Thyroid gland (tissue), 4 donors: ENCODE data around the gene SCAPER.

Experiments used
- CTCF ChIP-seq, 6 experiments: fragments of 200-600 bp in 3 of 6; fragments of 450-650 bp in 3 of 6; sonication (generic) in 3 of 6; IDR thresholded peaks; one replicate each; pipeline ENCODE4 v1.5.1; 2016 to 2019; ENCODE audit warnings: antibody characterized with exemption in 6 of 6, mild to moderate bottlenecking in 2 of 6, inconsistent platforms in 1 of 6, moderate library complexity in 1 of 6
- POLR2A ChIP-seq, 2 donors: fragments of 450-650 bp; IDR thresholded peaks; one replicate each; pipeline ENCODE4 v1.6.1; 2017; ENCODE audit warnings: antibody characterized with exemption in 2 of 2, mild to moderate bottlenecking in 2 of 2, moderate library complexity in 1 of 2

- TF ChIP-seq CTCF (IDR thresholded peaks at IDR 0.05), result no peak
- TF ChIP-seq POLR2A (IDR thresholded peaks at IDR 0.05), result no peak
These were observed 456.4 kb downstream of the SCAPER start for GRCh38 chr15:76448755-76449154.
